K562 (cell line): ENCODE results near the gene SLC45A3. TPM values are rescaled to one million over a fixed set of nuclear protein-coding genes. Genes with fewer than 3 reads are reported as not detected.
A peak's percentile ranks its signal among the peaks of the same experiment; 100 is the strongest.

Experiments used
- ATAC-seq: fragments of 200-7000 bp; cut with Tn5 transposase; 3 replicates; pipeline ENCODE4 v1.9.1; 2020; ENCODE audit warnings: moderate library complexity
- BruUV-seq: library from RNA; stranded (reverse); fragments of 400-500 nt; replicated peaks from 2 replicates; lab custom pipeline; 2021; lab: Mats Ljungman, UMichigan
- CTCF ChIA-PET: fragments of 300-600 bp; formaldehyde crosslinking; extraction: SDS; loops from one replicate; lab custom pipeline; 2021; ENCODE audit warnings: low intra/inter-chr PET ratio; lab: Yijun Ruan, JAX
- POLR2A ChIA-PET: fragments of 300-600, 350-650 bp; sonication (Branson Sonifier 250); formaldehyde crosslinking; extraction: SDS; loops from one replicate; lab custom pipeline; 2021; ENCODE audit warnings: antibody characterized with exemption, inconsistent platforms; lab: Yijun Ruan, JAX
- DNase-seq, 4 experiments: peaks; one replicate each; pipeline versions ENCODE4 v3.0.0 to v3.0.0-alpha.2; 2011 to 2018; ENCODE audit warnings: low spot score in 3 of 4, mixed read lengths in 3 of 4; ENCODE audit errors: extremely low read depth in 1 of 4
- FAIRE-seq: peaks from 2 replicates; lab custom pipeline; 2011; peaks lifted over from hg19 to GRCh38; lab: Jason Lieb, UNC
- H2AFZ ChIP-seq: 2 replicates; pipeline ENCODE4 v1.6.0; 2011; ENCODE audit warnings: low read depth, low read length, control low read depth, inconsistent platforms
- H3K27ac ChIP-seq: fragments of 200-600 bp; 3 replicates; pipeline ENCODE4 v1.8.0; 2011; ENCODE audit warnings: low read depth, mild to moderate bottlenecking, control low read depth, inconsistent platforms, low read length, moderate library complexity, mixed read lengths; ENCODE audit errors: extremely low read depth
- H3K27me3 ChIP-seq, 2 experiments: fragments of 300-600 bp in 1 of 2; 2 replicates in 1 of 2; 3 replicates in 1 of 2; pipeline versions ENCODE4 v1.6.0 to v1.8.0; 2011; ENCODE audit warnings: inconsistent platforms in 2 of 2, low read length in 2 of 2, mild to moderate bottlenecking in 1 of 2, mixed read lengths in 1 of 2, moderate library complexity in 1 of 2; ENCODE audit not compliant: control insufficient read depth in 2 of 2, insufficient read depth in 2 of 2
- H3K36me3 ChIP-seq: fragments of 300-600 bp; 3 replicates; pipeline ENCODE4 v1.8.0; 2011; ENCODE audit warnings: mild to moderate bottlenecking, low read length, inconsistent platforms; ENCODE audit not compliant: control insufficient read depth, insufficient read depth
- H3K4me1 ChIP-seq, 2 experiments: fragments of 200-600 bp in 1 of 2; replicated peaks in 1 of 2; 2 replicates in 1 of 2; 3 replicates in 1 of 2; pipeline versions ENCODE4 v1.5.1 to v1.8.0; 2011; ENCODE audit warnings: inconsistent platforms in 2 of 2, low read length in 2 of 2, mild to moderate bottlenecking in 1 of 2, mixed read lengths in 1 of 2, moderate library complexity in 1 of 2; ENCODE audit not compliant: control insufficient read depth in 2 of 2, insufficient read depth in 2 of 2
- H3K4me2 ChIP-seq: 2 replicates; pipeline ENCODE4 v1.6.1; 2011; ENCODE audit warnings: low read length, control low read depth, inconsistent platforms, mixed read lengths; ENCODE audit not compliant: insufficient read depth
- H3K4me3 ChIP-seq: fragments of 200-600 bp; sonication (generic), shearing (Covaris generic); 2 replicates; pipeline ENCODE4 v1.5.1; 2016; ENCODE audit warnings: control low read depth, inconsistent platforms
- H3K79me2 ChIP-seq: fragments of 200-600 bp; 3 replicates; pipeline ENCODE4 v1.8.0; 2011; ENCODE audit warnings: low read length, inconsistent platforms; ENCODE audit not compliant: control insufficient read depth, insufficient read depth
- H3K9ac ChIP-seq, 2 experiments: 2 replicates each; pipeline versions ENCODE4 v1.6.0 to v1.6.1; 2011; ENCODE audit warnings: low read depth in 2 of 2, low read length in 2 of 2, control low read depth in 1 of 2, inconsistent platforms in 1 of 2, mild to moderate bottlenecking in 1 of 2, mixed read lengths in 1 of 2; ENCODE audit not compliant: insufficient read depth in 1 of 2
- H3K9me1 ChIP-seq: one replicate; pipeline ENCODE4 v1.6.0; 2011; ENCODE audit warnings: inconsistent platforms, mild to moderate bottlenecking, low read length, moderate library complexity; ENCODE audit not compliant: control insufficient read depth, insufficient read depth
- H3K9me3 ChIP-seq: replicated peaks from 2 replicates; pipeline ENCODE4 v1.5.1; 2011; ENCODE audit warnings: low read depth, low read length, inconsistent platforms; ENCODE audit not compliant: control insufficient read depth, insufficient read depth
- H4K20me1 ChIP-seq: replicated peaks from 2 replicates; pipeline ENCODE4 v1.6.1; 2011; ENCODE audit warnings: low read length, inconsistent platforms, mixed read lengths; ENCODE audit not compliant: control insufficient read depth, insufficient read depth
- BHLHE40 ChIP-seq: IDR thresholded peaks from 2 replicates; pipeline ENCODE4 v1.6.1; 2011; ENCODE audit warnings: low read length, improper control_type of control experiment
- CTCF ChIP-seq, 3 experiments: IDR thresholded peaks in 2 of 3; conservative IDR thresholded peaks in 1 of 3; 2 replicates each; pipeline ENCODE4 v1.5.1; 2011 to 2012; ENCODE audit warnings: low read length in 3 of 3, mild to moderate bottlenecking in 3 of 3, control low read depth in 2 of 3, improper control_type of control experiment in 1 of 3, inconsistent platforms in 1 of 3, low read depth in 1 of 3, mixed read lengths in 1 of 3, moderate library complexity in 1 of 3; ENCODE audit not compliant: insufficient read depth in 2 of 3
- EP400 ChIP-seq: fragments of 450-650 bp; IDR thresholded peaks from 2 replicates; pipeline ENCODE4 v1.6.1; 2017; ENCODE audit warnings: antibody characterized with exemption, mild to moderate bottlenecking, moderate library complexity
- JUND ChIP-seq, 2 experiments: IDR thresholded peaks; 2 replicates in 1 of 2; 3 replicates in 1 of 2; pipeline ENCODE4 v1.6.1; 2011; ENCODE audit warnings: borderline replicate concordance in 2 of 2, low read depth in 2 of 2, low read length in 2 of 2, improper control_type of control experiment in 1 of 2, missing biosample characterization in 1 of 2, missing genetic modification characterization in 1 of 2, missing genetic modification reagents in 1 of 2
- MYC ChIP-seq, 2 experiments: fragments of 250-450 bp in 1 of 2; sonication (Bioruptor Pico) in 1 of 2; IDR thresholded peaks; 2 replicates each; pipeline versions ENCODE4 v1.5.1 to v1.6.1; 2012 to 2021; ENCODE audit warnings: low read depth in 2 of 2, borderline replicate concordance in 1 of 2, improper control_type of control experiment in 1 of 2, low read length in 1 of 2, mild to moderate bottlenecking in 1 of 2, moderate library complexity in 1 of 2
- RAD21 ChIP-seq, 2 experiments: fragments of 250-450 bp in 1 of 2; fragments of 450-650 bp in 1 of 2; sonication (Bioruptor Pico) in 1 of 2; formaldehyde crosslinking in 1 of 2; IDR thresholded peaks in 1 of 2; conservative IDR thresholded peaks in 1 of 2; 2 replicates each; pipeline versions ENCODE4 v1.4.0 to v1.8.0; 2020 to 2022; ENCODE audit warnings: mild to moderate bottlenecking in 2 of 2, moderate library complexity in 1 of 2
- VEZF1 ChIP-seq: fragments of 200-800 bp; sonication (Bioruptor generic); IDR thresholded peaks from 2 replicates; pipeline ENCODE4 v1.6.1; 2017; ENCODE audit warnings: missing genetic modification characterization, missing compliant biosample characterization
- ZFP36 ChIP-seq: fragments of 150-350 bp; IDR thresholded peaks from 2 replicates; pipeline ENCODE4 v1.6.1; 2018; ENCODE audit warnings: low read length, low read depth; ENCODE audit not compliant: partially characterized antibody
- ZFX ChIP-seq: sonication (generic); formaldehyde crosslinking; IDR thresholded peaks from 2 replicates; pipeline ENCODE4 v1.8.0; 2022; ENCODE audit warnings: mild to moderate bottlenecking, missing genetic modification reagents, moderate library complexity
- ZNF263 ChIP-seq: sonication (generic); formaldehyde crosslinking; IDR thresholded peaks from 2 replicates; pipeline ENCODE4 v1.8.0; 2022; ENCODE audit warnings: mild to moderate bottlenecking, missing genetic modification reagents, borderline replicate concordance
- ZNF395 ChIP-seq: fragments of 200-800 bp; sonication (Bioruptor generic); IDR thresholded peaks from 2 replicates; pipeline ENCODE4 v1.6.1; 2017; ENCODE audit warnings: missing genetic modification characterization, missing compliant biosample characterization
- WGBS: fragments of 100-300 bp; shearing (Covaris generic); methylation state at CpG from one replicate; pipeline ENCODE4 v1.1.6; 2016; ENCODE audit warnings: low coverage, mixed read lengths; ENCODE audit not compliant: insufficient coverage; ENCODE audit errors: missing lambda C conversion rate; 5-methylcytosine and 5-hydroxymethylcytosine counted together
- in situ Hi-C: fragments of 300-500 bp; cut with MboI; formaldehyde crosslinking; loops from 4 replicates; pipeline ENCODE4 v1.15.0; 2018; ENCODE audit warnings: inconsistent platforms, mixed read lengths
- intact Hi-C: fragments of 100-400 bp; cut with micrococcal nuclease; formaldehyde crosslinking; loops from 2 replicates; pipeline ENCODE4 v1.14.2; 2022
- polyA plus RNA-seq, 8 experiments: library from polyadenylated mRNA; depleted of rRNA in 4 of 8; stranded (reverse) in 5 of 8; unstranded in 3 of 8; fragments of >200 nt; fragmentation: Nextera tagmentation in 2 of 8; fragmentation: Illumina TruSeq in 1 of 8; extraction: Ambion mirVana in 2 of 8; extraction: Trizol in 1 of 8; gene quantifications; 2 replicates each; pipeline versions ENCODE4 v1.2.1 to v1.2.3, GENCODE V29; 2011 to 2014; ENCODE audit warnings: inconsistent platforms in 1 of 8, missing spikeins in 1 of 8
- total RNA-seq, 7 experiments: library from RNA; depleted of rRNA in 6 of 7; stranded (reverse); fragments of >200 nt in 6 of 7; fragmentation: Illumina TruSeq in 2 of 7; extraction: Trizol in 2 of 7; gene quantifications; 2 replicates each; pipeline versions ENCODE4 v1.2.1 to v1.2.3, GENCODE V29; 2011 to 2021; ENCODE audit warnings: low replicate concordance in 1 of 7

SLC45A3 gene
- total and polyA plus RNA-seq, 9 of the 15 experiments (the other 6 are each of a cell fraction or from before 2014, with no cell fraction given): 0.06 to 3.3 (median 1.3) TPM

- Histone ChIP-seq H3K9me1 (no peaks in the 10 kb centered on the region), H3K4me3 (no peak overlapping the region), H3K9ac (peak overlapping the region in 1 of 2 experiments; percentile 24; a peak in 2 of 4 replicates), H3K4me2 (no peak overlapping the region), H3K79me2 (no peaks in the 10 kb centered on the region), H3K27ac (no peak overlapping the region), H3K9me3 (no peaks in the 10 kb centered on the region), H2AFZ (peak overlapping the region; percentile 17; the same call in 1 of the 2 replicates), H3K36me3 (no peaks in the 10 kb centered on the region), H3K27me3 (peaks cover 0 to 12% of the 10 kb centered on the region in 2 experiments; a peak in 1 of 5 replicates), H3K4me1 (peaks cover 9 to 19% of the 10 kb centered on the region in 2 experiments; a peak in 4 of 5 replicates), H4K20me1 (peaks cover 22% of the 10 kb centered on the region; the same call in 1 of the 2 replicates)
- DNase-seq (peak; percentile 51 to 65 (median 54)), FAIRE-seq (no peak), ATAC-seq (peak; percentile 68)
- in situ Hi-C loops (no loop called here), intact Hi-C loops (no loop called here)
- ChIA-PET CTCF (interaction anchor here (1.6 kb wide), 1 partner anchor 42 kb away, joined by 6 read pairs; no protein-coding TSS in a partner anchor), POLR2A (interaction anchor here (0.6 to 2.2 kb wide), 5 partner anchors 10 to 40 kb away, joined by 3 to 8 read pairs (median 3); partner anchors contain the start of gene SLC45A3)
- no TSS peak for BruUV-seq
- 37% methylated on average over 5 of the region's 5 CpGs for WGBS
- TF ChIP-seq ZFP36: peak; percentile 65
- TF ChIP-seq MYC (IDR thresholded peaks at IDR 0.05; ENCODE audit: low read depth, low read length): peak; percentile 66
- no peak for TF ChIP-seq MYC (CRISPR knock-in tag; IDR thresholded peaks at IDR 0.05; ENCODE audit: borderline replicate concordance, low read depth)
- peak; percentile 37 for TF ChIP-seq ZFX (CRISPR knock-in tag)
- TF ChIP-seq BHLHE40: peak; percentile 33; the same call in 1 of the 2 replicates
- no peak for TF ChIP-seq ZNF395 (CRISPR knock-in tag)
- no peak for TF ChIP-seq EP400
- 0 out of 2 replicates have a peak, but pooled peaks have one; percentile 5 for TF ChIP-seq JUND (IDR thresholded peaks at IDR 0.05; ENCODE audit: borderline replicate concordance, low read depth, low read length)
- no peak for TF ChIP-seq JUND (tag; IDR thresholded peaks at IDR 0.05; ENCODE audit: borderline replicate concordance, low read depth, low read length)
- TF ChIP-seq CTCF (IDR thresholded peaks at IDR 0.05 in 2 of 3, conservative IDR thresholded peaks at IDR 0.05 in 1 of 3; ENCODE audit: insufficient read depth in 2 of 3, low read depth in 1 of 3, low read length in 3 of 3): peak; percentile 27 to 58 (median 51); a peak in 5 of 6 replicates
- no peak for TF ChIP-seq VEZF1 (CRISPR knock-in tag)
- peak; percentile 19 to 55; a peak in 3 of 4 replicates for TF ChIP-seq RAD21 (CRISPR knock-in tag; conservative IDR thresholded peaks at IDR 0.05 in 1 of 2, IDR thresholded peaks at IDR 0.05 in 1 of 2)
- peak; percentile 46; the same call in 1 of the 2 replicates for TF ChIP-seq ZNF263 (CRISPR knock-in tag)
Observed at GRCh38 chr1:205668951-205669340, 11.4 kb downstream of the SLC45A3 start.
